Stimulated activated CD8-positive, alpha-beta memory T cell treated with anti-CD3 and anti-CD28 coated beads, Interleukin-15, amount 100 ng/mL, for 24 hours (primary cell): ENCODE results near the gene KCNJ15.

Experiments
- DNase-seq: peaks from one replicate; pipeline ENCODE4 v3.0.0-alpha.2; 2020; ENCODE audit warnings: low read depth

Gene KCNJ15

GRCh38 chr21:38299671-38300070 lies 42.9 kb downstream of the KCNJ15 start:
- DNase-seq: no peak

- no peak for DNase-seq
Measured at GRCh38 chr21:38300141-38300578, 43.4 kb downstream of the KCNJ15 start.

- DNase-seq: no peak
Measured at GRCh38 chr21:38301321-38302214, 44.8 kb downstream of the KCNJ15 start.

GRCh38 chr21:38303300-38303699 lies 46.5 kb downstream of the KCNJ15 start:
- no peak for DNase-seq

GRCh38 chr21:38306433-38307141 lies 49.8 kb downstream of the KCNJ15 start:
- DNase-seq: no peak

- DNase-seq: no peak
Measured at GRCh38 chr21:38307771-38308531, 51.2 kb downstream of the KCNJ15 start.

- DNase-seq: no peak
Measured at GRCh38 chr21:38308532-38309119, 51.8 kb downstream of the KCNJ15 start.

- DNase-seq: no peak
Measured at GRCh38 chr21:38310646-38311485, 54.1 kb downstream of the KCNJ15 start.

GRCh38 chr21:38311765-38312164 lies 55.0 kb downstream of the KCNJ15 start:
- no peak for DNase-seq

GRCh38 chr21:38312822-38313221 lies 56.0 kb downstream of the KCNJ15 start:
- no peak for DNase-seq

GRCh38 chr21:38314558-38314957 lies 57.8 kb downstream of the KCNJ15 start:
- no peak for DNase-seq

GRCh38 chr21:38315122-38315521 lies 58.3 kb downstream of the KCNJ15 start:
- DNase-seq: no peak

- no peak for DNase-seq
Measured at GRCh38 chr21:38319781-38320180, 63.0 kb downstream of the KCNJ15 start.

GRCh38 chr21:38321568-38321967 lies 64.8 kb downstream of the KCNJ15 start:
- no peak for DNase-seq

- DNase-seq: no peak
Measured at GRCh38 chr21:38322311-38322950, 65.6 kb downstream of the KCNJ15 start.

- no peak for DNase-seq
Measured at GRCh38 chr21:38323721-38324531, 67.1 kb downstream of the KCNJ15 start.

GRCh38 chr21:38325216-38325615 lies 68.4 kb downstream of the KCNJ15 start:
- DNase-seq: no peak

- no peak for DNase-seq
Measured at GRCh38 chr21:38325731-38326420, 69.1 kb downstream of the KCNJ15 start.

- no peak for DNase-seq
Measured at GRCh38 chr21:38326429-38326828, 69.6 kb downstream of the KCNJ15 start.
